Mammary epithelial cell (primary cell): ENCODE data around the gene POLE.

Experiments
- EZH2 ChIP-seq: IDR thresholded peaks from 2 replicates; pipeline ENCODE4 v1.6.1; 2012; ENCODE audit warnings: low read length, inconsistent platforms, borderline replicate concordance
- TF ChIP-seq, protein P1 (sequence below), 2 donors: IDR thresholded peaks in 1 of 2; conservative IDR thresholded peaks in 1 of 2; 2 replicates each; pipeline ENCODE4 v1.5.1; 2011 to 2012; ENCODE audit warnings: inconsistent platforms in 2 of 2, low read length in 2 of 2, mild to moderate bottlenecking in 2 of 2, control low read depth in 1 of 2, low read depth in 1 of 2; ENCODE audit not compliant: insufficient read depth in 1 of 2; ENCODE audit errors: extremely low read depth in 1 of 2

DNA sequence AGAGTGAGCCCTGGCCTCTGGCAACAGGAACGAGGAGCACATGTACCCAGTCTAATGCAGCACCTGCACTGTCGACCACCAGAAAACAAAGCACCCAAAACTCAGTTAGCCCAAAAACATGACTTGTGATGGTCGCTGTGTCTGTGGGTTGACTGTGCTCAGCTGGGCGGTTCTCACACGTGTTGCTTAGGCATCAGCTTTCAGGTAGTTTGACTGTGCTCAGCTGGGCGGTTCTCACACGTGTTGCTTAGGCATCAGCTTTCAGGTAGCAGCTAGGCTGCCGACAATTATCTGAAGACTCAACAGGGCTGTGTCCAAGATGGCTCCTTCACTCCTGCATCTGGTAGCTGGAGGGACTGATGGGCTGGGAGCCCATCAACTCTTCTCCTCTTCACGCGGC is 75.5 kb downstream of the POLE start:
- TF ChIP-seq, protein P1, sequence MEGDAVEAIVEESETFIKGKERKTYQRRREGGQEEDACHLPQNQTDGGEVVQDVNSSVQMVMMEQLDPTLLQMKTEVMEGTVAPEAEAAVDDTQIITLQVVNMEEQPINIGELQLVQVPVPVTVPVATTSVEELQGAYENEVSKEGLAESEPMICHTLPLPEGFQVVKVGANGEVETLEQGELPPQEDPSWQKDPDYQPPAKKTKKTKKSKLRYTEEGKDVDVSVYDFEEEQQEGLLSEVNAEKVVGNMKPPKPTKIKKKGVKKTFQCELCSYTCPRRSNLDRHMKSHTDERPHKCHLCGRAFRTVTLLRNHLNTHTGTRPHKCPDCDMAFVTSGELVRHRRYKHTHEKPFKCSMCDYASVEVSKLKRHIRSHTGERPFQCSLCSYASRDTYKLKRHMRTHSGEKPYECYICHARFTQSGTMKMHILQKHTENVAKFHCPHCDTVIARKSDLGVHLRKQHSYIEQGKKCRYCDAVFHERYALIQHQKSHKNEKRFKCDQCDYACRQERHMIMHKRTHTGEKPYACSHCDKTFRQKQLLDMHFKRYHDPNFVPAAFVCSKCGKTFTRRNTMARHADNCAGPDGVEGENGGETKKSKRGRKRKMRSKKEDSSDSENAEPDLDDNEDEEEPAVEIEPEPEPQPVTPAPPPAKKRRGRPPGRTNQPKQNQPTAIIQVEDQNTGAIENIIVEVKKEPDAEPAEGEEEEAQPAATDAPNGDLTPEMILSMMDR (conservative IDR thresholded peaks at IDR 0.05 in 1 of 2, IDR thresholded peaks at IDR 0.05 in 1 of 2; ENCODE audit: extremely low read depth in 1 of 2, insufficient read depth in 1 of 2, low read depth in 1 of 2, low read length in 2 of 2) = no peak
- TF ChIP-seq EZH2 = no peak
